ENCODE measurements around the gene NEK9. TPM values are rescaled to one million over a fixed set of nuclear protein-coding genes. Genes with fewer than 3 reads are reported as not detected.

NEK9 gene
- total and polyA plus RNA-seq, 2 donors (not counting 3 experiments of a cell fraction or from before 2014, with no cell fraction given) = 22.1 to 65.1 TPM

- H3K4me1 ChIP-seq (ENCODE audit: control insufficient read depth, extremely low read depth, insufficient read depth, low read length) = no peaks in the 10 kb centered on the region
- no peak for TF ChIP-seq CTCF (IDR thresholded peaks at IDR 0.05; ENCODE audit: extremely low read depth in 1 of 2, insufficient read depth in 1 of 2, low read depth in 1 of 2, low read length in 2 of 2)
- no peak for TF ChIP-seq GATA2 (IDR thresholded peaks at IDR 0.05; ENCODE audit: insufficient read depth, insufficient read length, low read depth, low read length)
- TF ChIP-seq POLR2A (IDR thresholded peaks at IDR 0.05; ENCODE audit: low read depth, low read length) = no peak
- TF ChIP-seq EZH2 (IDR thresholded peaks at IDR 0.05; ENCODE audit: borderline replicate concordance, low read depth, low read length, severe bottlenecking) = no peak
- TF ChIP-seq FOS (IDR thresholded peaks at IDR 0.05; ENCODE audit: borderline replicate concordance, insufficient read depth, low read length) = no peak
- no peak for TF ChIP-seq POLR2AphosphoS5 (IDR thresholded peaks at IDR 0.05; ENCODE audit: insufficient read depth, low read depth, low read length)
- TF ChIP-seq MYC (IDR thresholded peaks at IDR 0.05; ENCODE audit: low read depth, low read length) = no peak
- TF ChIP-seq MAX (IDR thresholded peaks at IDR 0.05; ENCODE audit: insufficient read depth, insufficient read length) = no peak
- TF ChIP-seq JUN (IDR thresholded peaks at IDR 0.05; ENCODE audit: borderline replicate concordance, insufficient read depth, insufficient read length, low read depth) = no peak
- peaks cover 6 to 8% of the 10 kb centered on the region in 2 experiments for H3K36me3 ChIP-seq (ENCODE audit: control insufficient read depth in 2 of 2, extremely low read depth in 1 of 2, insufficient read depth in 2 of 2, low read length in 2 of 2)
- no peak overlapping the region for H3K4me3 ChIP-seq (replicated peaks in 1 of 3; ENCODE audit: insufficient read depth in 1 of 3, low read depth in 1 of 3, low read length in 3 of 3)
- DNase-seq (ENCODE audit: low read depth, low spot score) (no peak), FAIRE-seq (no peak)
- no peak overlapping the region for H3K9ac ChIP-seq (replicated peaks; ENCODE audit: extremely low read depth, insufficient read depth, low read length)
- peaks cover 33% of the 10 kb centered on the region for H3K79me2 ChIP-seq (ENCODE audit: control insufficient read depth, insufficient read depth, low read length)
- H3K9me3 ChIP-seq (replicated peaks; ENCODE audit: control insufficient read depth, insufficient read depth, low read length) = no peaks in the 10 kb centered on the region
- H3K27ac ChIP-seq (ENCODE audit: insufficient read depth, low read depth, low read length) = no peak overlapping the region
- ChIA-PET CTCF (interaction anchor here (0.8 to 10.9 kb wide), 4 partner anchors 129 to 167 kb away, joined by 3 to 175 read pairs (median 8); no protein-coding TSS in a partner anchor), POLR2A (no interaction called here)
- dilution Hi-C loops (cut with MboI; ENCODE audit: extremely low pct_ligation_motif_present, low sequenced_read_pairs) = loop anchor here (25.0 kb wide), 1 partner anchor 149 kb away; the partner anchor contains the start of gene FOS
- H3K27me3 ChIP-seq (ENCODE audit: control insufficient read depth in 2 of 2, insufficient read depth in 2 of 2, low read length in 2 of 2) = no peaks in the 10 kb centered on the region
- no TSS peak for BruUV-seq (replicated peaks)
- H2AFZ ChIP-seq (ENCODE audit: low read depth, low read length) = no peak overlapping the region
- H3K4me2 ChIP-seq (ENCODE audit: insufficient read depth, low read length) = no peak overlapping the region
- no peaks in the 10 kb centered on the region for H3K9me1 ChIP-seq (replicated peaks; ENCODE audit: control insufficient read depth, extremely low read depth, insufficient read depth, low read length)
- intact Hi-C loops (cut with micrococcal nuclease) = loop anchor here (10.0 kb wide), 1 partner anchor 426 kb away; no protein-coding TSS in a partner anchor
- no peaks in the 10 kb centered on the region for H4K20me1 ChIP-seq (replicated peaks; ENCODE audit: control insufficient read depth, extremely low read depth, insufficient read depth, low read length)
Measured at GRCh38 chr14:75138492-75138891, 11.6 kb upstream of the NEK9 start.
